A673 (cell line): ENCODE measurements around the gene CCT2.

Experiments used
- EZH2 ChIP-seq: fragments of 200-600 bp; sonication (generic); IDR thresholded peaks from 2 replicates; pipeline ENCODE4 v1.6.1; 2017; ENCODE audit warnings: borderline replicate concordance, low read depth, mild to moderate bottlenecking, mixed read lengths, antibody characterized with exemption, low read length; ENCODE audit not compliant: poor library complexity, severe bottlenecking
- TF ChIP-seq, protein P1 (sequence below): fragments of 300-800, 200-600 bp; sonication (generic); conservative IDR thresholded peaks from 2 replicates; pipeline ENCODE4 v1.5.1; 2017; ENCODE audit warnings: low read depth, mild to moderate bottlenecking, antibody characterized with exemption, low read length, moderate library complexity, mixed read lengths

GRCh38 chr12:69553628-69554248 lies 31.5 kb upstream of the CCT2 start:
- TF ChIP-seq, protein P1, sequence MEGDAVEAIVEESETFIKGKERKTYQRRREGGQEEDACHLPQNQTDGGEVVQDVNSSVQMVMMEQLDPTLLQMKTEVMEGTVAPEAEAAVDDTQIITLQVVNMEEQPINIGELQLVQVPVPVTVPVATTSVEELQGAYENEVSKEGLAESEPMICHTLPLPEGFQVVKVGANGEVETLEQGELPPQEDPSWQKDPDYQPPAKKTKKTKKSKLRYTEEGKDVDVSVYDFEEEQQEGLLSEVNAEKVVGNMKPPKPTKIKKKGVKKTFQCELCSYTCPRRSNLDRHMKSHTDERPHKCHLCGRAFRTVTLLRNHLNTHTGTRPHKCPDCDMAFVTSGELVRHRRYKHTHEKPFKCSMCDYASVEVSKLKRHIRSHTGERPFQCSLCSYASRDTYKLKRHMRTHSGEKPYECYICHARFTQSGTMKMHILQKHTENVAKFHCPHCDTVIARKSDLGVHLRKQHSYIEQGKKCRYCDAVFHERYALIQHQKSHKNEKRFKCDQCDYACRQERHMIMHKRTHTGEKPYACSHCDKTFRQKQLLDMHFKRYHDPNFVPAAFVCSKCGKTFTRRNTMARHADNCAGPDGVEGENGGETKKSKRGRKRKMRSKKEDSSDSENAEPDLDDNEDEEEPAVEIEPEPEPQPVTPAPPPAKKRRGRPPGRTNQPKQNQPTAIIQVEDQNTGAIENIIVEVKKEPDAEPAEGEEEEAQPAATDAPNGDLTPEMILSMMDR: no peak
- TF ChIP-seq EZH2: no peak
